ENCODE data around the gene KIAA1671. TPM values are rescaled to one million over a fixed set of nuclear protein-coding genes. Genes with fewer than 3 reads are reported as not detected.

Gene KIAA1671
- total and polyA plus RNA-seq, 2 of the 13 experiments (the other 11 are each of a cell fraction or from before 2014, with no cell fraction given): 13.5 to 13.6 TPM

GRCh38 chr22:25100948-25101347 is 148.4 kb downstream of the KIAA1671 start:
- BruUV-seq (replicated peaks): no TSS peak
- no peak overlapping the region for H2AFZ ChIP-seq (ENCODE audit: low read length)
- no peak overlapping the region for H3K4me2 ChIP-seq (ENCODE audit: low read depth, low read length)
- TF ChIP-seq ZNF205 (CRISPR knock-in tag; IDR thresholded peaks at IDR 0.05) (no peak), PRDM15 (CRISPR knock-in tag; IDR thresholded peaks at IDR 0.05) (no peak), KLF15 (CRISPR knock-in tag; IDR thresholded peaks at IDR 0.05; ENCODE audit: borderline replicate concordance) (no peak), ZC3H4 (CRISPR knock-in tag; IDR thresholded peaks at IDR 0.05; ENCODE audit: borderline replicate concordance) (no peak), NR2F6 (IDR thresholded peaks at IDR 0.05) (no peak), NR2F6 (CRISPR knock-in tag; IDR thresholded peaks at IDR 0.05) (no peak), ZMYM3 (CRISPR knock-in tag; IDR thresholded peaks at IDR 0.05) (no peak), ZBTB7B (CRISPR knock-in tag; IDR thresholded peaks at IDR 0.05) (no peak), ZBTB42 (CRISPR knock-in tag; IDR thresholded peaks at IDR 0.05) (no peak), ZNF382 (CRISPR knock-in tag; IDR thresholded peaks at IDR 0.05; ENCODE audit: borderline replicate concordance) (no peak), HOXD1 (CRISPR knock-in tag; IDR thresholded peaks at IDR 0.05) (no peak)
- ChIA-PET CTCF (ENCODE audit: low intra/inter-chr PET ratio, low total read pairs) (no interaction called here), POLR2A (no interaction called here)
- H3K79me2 ChIP-seq (ENCODE audit: insufficient read depth, low read length): no peaks in the 10 kb centered on the region
- no peaks in the 10 kb centered on the region for H3K4me1 ChIP-seq (ENCODE audit: insufficient read depth, low read length)
- no peaks in the 10 kb centered on the region for H3K9me3 ChIP-seq (ENCODE audit: low read length)
- H3K36me3 ChIP-seq (replicated peaks in 1 of 2; ENCODE audit: control insufficient read depth in 1 of 2, insufficient read depth in 2 of 2, low read length in 2 of 2): peaks cover 0 to 1% of the 10 kb centered on the region in 2 experiments; a peak in 1 of 5 replicates
- H3K27me3 ChIP-seq (ENCODE audit: control insufficient read depth in 1 of 2, insufficient read depth in 2 of 2, low read length in 2 of 2): no peaks in the 10 kb centered on the region; a peak in 1 of 5 replicates
- no peak for FAIRE-seq
- intact Hi-C loops (cut with micrococcal nuclease; ENCODE audit: unreplicated experiment) (no loop called here), in situ Hi-C loops (cut with HindIII; ENCODE audit: extremely low pct_ligation_motif_present, low pct_unique_long_range_greater_than_20kb) (no loop called here)
- H3K27ac ChIP-seq (ENCODE audit: extremely low read length, insufficient read depth, low read length): no peak overlapping the region
- WGBS (ENCODE audit: low lambda C conversion rate): 76% methylated on average over 4 of the region's 5 CpGs
- no peak for ATAC-seq
- H3K9ac ChIP-seq (ENCODE audit: insufficient read depth, low read depth, low read length): no peak overlapping the region
- no peak for DNase-seq (ENCODE audit: low spot score)
- H3K4me3 ChIP-seq (replicated peaks in 1 of 3; ENCODE audit: insufficient read depth in 1 of 3, low read depth in 2 of 3, low read length in 3 of 3): no peak overlapping the region
- H4K20me1 ChIP-seq (ENCODE audit: insufficient read depth, low read length): no peaks in the 10 kb centered on the region
